Activated B cell treated with CpG ODN at 0.5 μM for 24 hours (primary cell): Measurements from ENCODE around the gene TRIM62. TPM values are rescaled to one million over a fixed set of nuclear protein-coding genes. Genes with fewer than 3 reads are reported as not detected.
"Not testable (repeated sequence)": the region's sequence is repeated elsewhere in the genome, so short reads cannot be mapped to it uniquely, and the experiment has no call there.

Source experiments
- ATAC-seq: fragments of 200-7000 bp; cut with Tn5 transposase; one replicate; pipeline ENCODE4 v1.10.0; 2021; ENCODE audit warnings: low read depth, mild to moderate bottlenecking, moderate library complexity
- CTCF ChIA-PET: fragments of 350-600 bp; sonication (Branson Sonifier 250); formaldehyde crosslinking; loops from one replicate; lab custom pipeline; 2021; ENCODE audit warnings: antibody characterized with exemption; lab: Charles Lee
- POLR2A ChIA-PET: fragments of 350-600 bp; sonication (Branson Sonifier 250); formaldehyde crosslinking; loops from one replicate; lab custom pipeline; 2021; ENCODE audit warnings: antibody characterized with exemption; lab: Charles Lee
- DNase-seq: peaks from one replicate; pipeline ENCODE4 v3.0.0; 2022
- H3K27ac Mint-ChIP-seq: one replicate; pipeline ENCODE4 v1.8.0; 2020; ENCODE audit warnings: mixed read lengths
- H3K27me3 Mint-ChIP-seq: one replicate; pipeline ENCODE4 v1.8.0; 2021; ENCODE audit warnings: mixed read lengths
- H3K36me3 Mint-ChIP-seq: one replicate; pipeline ENCODE4 v1.8.0; 2021; ENCODE audit warnings: low read depth, mixed read lengths
- H3K4me1 Mint-ChIP-seq: one replicate; pipeline ENCODE4 v1.8.0; 2021; ENCODE audit warnings: mixed read lengths
- H3K4me3 Mint-ChIP-seq: one replicate; pipeline ENCODE4 v1.8.0; 2020; ENCODE audit warnings: mild to moderate bottlenecking, mixed read lengths
- H3K9me3 Mint-ChIP-seq: one replicate; pipeline ENCODE4 v1.8.0; 2020; ENCODE audit warnings: mixed read lengths
- CTCF ChIP-seq: fragments of 200-600 bp; IDR thresholded peaks from one replicate; pipeline ENCODE4 v1.8.0; 2022; ENCODE audit warnings: antibody characterized with exemption, mild to moderate bottlenecking
- intact Hi-C: fragments of 100-400 bp; cut with micrococcal nuclease; formaldehyde crosslinking; loops from one replicate; pipeline ENCODE4 v1.15.1; 2024
- total RNA-seq: library from RNA; stranded (reverse); gene quantifications from 2 replicates; pipeline ENCODE4 v1.2.3, GENCODE V29; 2022

The TRIM62 gene
- total RNA-seq, 1 donor from 2014 or later, result 10.1 TPM

GRCh38 chr1:33142483-33143064 lies 39.3 kb downstream of the TRIM62 start:
- no peak for ATAC-seq
- no peaks in the 10 kb centered on the region for H3K4me1 Mint-ChIP-seq
- H3K36me3 Mint-ChIP-seq, result peaks cover 28% of the 10 kb centered on the region
- no peaks in the 10 kb centered on the region for H3K9me3 Mint-ChIP-seq
- no peak for TF ChIP-seq CTCF
- CTCF ChIA-PET, result no interaction called here
- intact Hi-C loops, result no loop called here
- POLR2A ChIA-PET, result no interaction called here
- no peak overlapping the region for H3K27ac Mint-ChIP-seq
- no peak for DNase-seq
- no peak overlapping the region for H3K4me3 Mint-ChIP-seq
- no peaks in the 10 kb centered on the region for H3K27me3 Mint-ChIP-seq

- no peaks in the 10 kb centered on the region for H3K27me3 Mint-ChIP-seq
These were observed 40.1 kb downstream of the TRIM62 start for GRCh38 chr1:33141781-33142180.

GRCh38 chr1:33141216-33141615 lies 40.6 kb downstream of the TRIM62 start:
- TF ChIP-seq CTCF, result no peak
- H3K4me3 Mint-ChIP-seq, result no peak overlapping the region
- no peaks in the 10 kb centered on the region for H3K27me3 Mint-ChIP-seq
- POLR2A ChIA-PET, result no interaction called here
- no peak overlapping the region for H3K27ac Mint-ChIP-seq
- ATAC-seq (no peak), DNase-seq (no peak)
- peaks cover 16% of the 10 kb centered on the region for H3K36me3 Mint-ChIP-seq
- CTCF ChIA-PET, result no interaction called here
- intact Hi-C loops, result no loop called here
- no peaks in the 10 kb centered on the region for H3K9me3 Mint-ChIP-seq
- H3K4me1 Mint-ChIP-seq, result peaks cover under 1% of the 10 kb centered on the region

More at GRCh38 chr1:33141781-33142180, 40.1 kb downstream of the TRIM62 start:
- Mint-ChIP-seq H3K27ac (no peak overlapping the region), H3K9me3 (no peaks in the 10 kb centered on the region), H3K4me1 (no peaks in the 10 kb centered on the region), H3K36me3 (peaks cover 21% of the 10 kb centered on the region), H3K4me3 (no peak overlapping the region)
- TF ChIP-seq CTCF, result no peak
- ATAC-seq, result no peak
- ChIA-PET CTCF (no interaction called here), POLR2A (no interaction called here)
- intact Hi-C loops, result no loop called here
- no peak for DNase-seq

- Mint-ChIP-seq H3K4me3 (no peak overlapping the region), H3K27ac (no peak overlapping the region), H3K27me3 (no peaks in the 10 kb centered on the region), H3K4me1 (peaks cover 2% of the 10 kb centered on the region), H3K9me3 (no peaks in the 10 kb centered on the region), H3K36me3 (peaks cover 9% of the 10 kb centered on the region)
- DNase-seq, result no peak
- ChIA-PET POLR2A (no interaction called here), CTCF (no interaction called here)
- no peak for TF ChIP-seq CTCF
- intact Hi-C loops, result no loop called here
- ATAC-seq, result no peak
These were observed 41.4 kb downstream of the TRIM62 start for GRCh38 chr1:33140153-33141149.

GRCh38 chr1:33137800-33138199 lies 44.0 kb downstream of the TRIM62 start:
- no peaks in the 10 kb centered on the region for H3K36me3 Mint-ChIP-seq
- POLR2A ChIA-PET, result no interaction called here
- H3K4me3 Mint-ChIP-seq, result no peak overlapping the region
- no peaks in the 10 kb centered on the region for H3K9me3 Mint-ChIP-seq
- H3K4me1 Mint-ChIP-seq, result peaks cover 2% of the 10 kb centered on the region
- CTCF ChIA-PET, result interaction anchor here (1.0 to 1.3 kb wide), 4 partner anchors 14 to 332 kb away, joined by 3 to 6 read pairs (median 3); no protein-coding TSS in a partner anchor
- no peaks in the 10 kb centered on the region for H3K27me3 Mint-ChIP-seq
- peak; percentile 62 for ATAC-seq
- DNase-seq, result peak; percentile 22
- no peak overlapping the region for H3K27ac Mint-ChIP-seq
- intact Hi-C loops, result loop anchor here (5.0 kb wide), 1 partner anchor 160 kb away; no protein-coding TSS in a partner anchor
- TF ChIP-seq CTCF, result no peak

GRCh38 chr1:33136041-33136440 lies 45.8 kb downstream of the TRIM62 start:
- H3K9me3 Mint-ChIP-seq, DNase-seq, H3K27me3 Mint-ChIP-seq, H3K4me1 Mint-ChIP-seq, ATAC-seq, H3K36me3 Mint-ChIP-seq, H3K4me3 Mint-ChIP-seq, H3K27ac Mint-ChIP-seq: not testable (repeated sequence)
- ChIA-PET POLR2A (interaction anchor here (1.0 kb wide), 1 partner anchor 9 kb away, joined by 4 read pairs; no protein-coding TSS in a partner anchor), CTCF (interaction anchor here (1.2 kb wide), 1 partner anchor 9 kb away, joined by 4 read pairs; no protein-coding TSS in a partner anchor)
- intact Hi-C loops, result loop anchor here (5.0 kb wide), 1 partner anchor 161 kb away; no protein-coding TSS in a partner anchor
